A549 (cell line): Measurements from ENCODE around the gene CNTN1.

ENCODE experiments used
- MAX ChIP-seq: IDR thresholded peaks from 2 replicates; pipeline ENCODE4 v1.6.1; 2012
- RAD21 ChIP-seq, 2 experiments: fragments of >200 bp in 1 of 2; sonication (Bioruptor Twin) in 1 of 2; formaldehyde crosslinking in 1 of 2; IDR thresholded peaks in 1 of 2; conservative IDR thresholded peaks in 1 of 2; 2 replicates in 1 of 2; 3 replicates in 1 of 2; pipeline ENCODE4 v1.6.1; 2012 to 2018; ENCODE audit warnings: inconsistent platforms in 1 of 2

- no peak for TF ChIP-seq MAX
- no peak for TF ChIP-seq RAD21 (conservative IDR thresholded peaks at IDR 0.05 in 1 of 2, IDR thresholded peaks at IDR 0.05 in 1 of 2)
Observed at GRCh38 chr12:40730281-40730680, 38.0 kb downstream of the CNTN1 start.
